Spleen (tissue), 7 donors: ENCODE measurements around the gene HAGH.

Experiments
- POLR2A ChIP-seq, 3 donors: fragments of 450-650 bp; IDR thresholded peaks; one replicate each; pipeline ENCODE4 v1.5.1; 2017; ENCODE audit warnings: antibody characterized with exemption in 3 of 3, mild to moderate bottlenecking in 1 of 3
- POLR2AphosphoS5 ChIP-seq, 3 donors: sonication (generic); formaldehyde crosslinking; IDR thresholded peaks; one replicate each; pipeline ENCODE4 v1.5.1; 2017; ENCODE audit warnings: antibody characterized with exemption in 3 of 3
- TF ChIP-seq, protein P1 (sequence below), 11 experiments: fragments of 200-600 bp in 7 of 11; fragments of 450-650 bp in 4 of 11; sonication (generic) in 4 of 11; IDR thresholded peaks in 8 of 11; conservative IDR thresholded peaks in 3 of 11; 1 replicate in 7 of 11; 2 replicates in 4 of 11; pipeline versions ENCODE4 v1.4.0 to v1.8.0; 2016 to 2021; ENCODE audit warnings: antibody characterized with exemption in 11 of 11, inconsistent platforms in 4 of 11, mild to moderate bottlenecking in 1 of 11
- donor health status: DM: no; HTN: no; CAD: no; lungs with moderate emphysema.
- donor health status: DM: no; HTN: no; CAD: no.
- donor health status: DM: no; HTN: no; CAD: no.

DNA sequence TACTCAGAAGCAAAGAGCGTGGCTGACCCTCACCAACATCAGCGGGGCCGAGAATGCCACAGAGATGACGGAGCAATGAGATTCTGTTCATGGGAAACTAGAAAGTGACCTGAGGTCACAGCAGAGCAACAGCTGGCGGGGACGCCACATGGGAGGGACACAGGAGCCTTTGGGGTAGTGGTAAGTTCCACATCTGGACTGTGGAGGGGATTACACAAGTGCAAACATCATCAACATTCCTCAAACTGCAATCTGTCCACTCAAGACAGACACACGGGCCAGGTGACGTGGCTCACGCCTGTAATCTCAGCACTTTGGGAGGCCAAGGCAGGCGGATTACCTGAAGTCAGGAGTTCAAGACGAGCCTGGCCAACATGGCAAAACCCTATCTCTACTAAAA lies 11.2 kb downstream of the HAGH start:
- TF ChIP-seq, protein P1, sequence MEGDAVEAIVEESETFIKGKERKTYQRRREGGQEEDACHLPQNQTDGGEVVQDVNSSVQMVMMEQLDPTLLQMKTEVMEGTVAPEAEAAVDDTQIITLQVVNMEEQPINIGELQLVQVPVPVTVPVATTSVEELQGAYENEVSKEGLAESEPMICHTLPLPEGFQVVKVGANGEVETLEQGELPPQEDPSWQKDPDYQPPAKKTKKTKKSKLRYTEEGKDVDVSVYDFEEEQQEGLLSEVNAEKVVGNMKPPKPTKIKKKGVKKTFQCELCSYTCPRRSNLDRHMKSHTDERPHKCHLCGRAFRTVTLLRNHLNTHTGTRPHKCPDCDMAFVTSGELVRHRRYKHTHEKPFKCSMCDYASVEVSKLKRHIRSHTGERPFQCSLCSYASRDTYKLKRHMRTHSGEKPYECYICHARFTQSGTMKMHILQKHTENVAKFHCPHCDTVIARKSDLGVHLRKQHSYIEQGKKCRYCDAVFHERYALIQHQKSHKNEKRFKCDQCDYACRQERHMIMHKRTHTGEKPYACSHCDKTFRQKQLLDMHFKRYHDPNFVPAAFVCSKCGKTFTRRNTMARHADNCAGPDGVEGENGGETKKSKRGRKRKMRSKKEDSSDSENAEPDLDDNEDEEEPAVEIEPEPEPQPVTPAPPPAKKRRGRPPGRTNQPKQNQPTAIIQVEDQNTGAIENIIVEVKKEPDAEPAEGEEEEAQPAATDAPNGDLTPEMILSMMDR (IDR thresholded peaks at IDR 0.05 in 8 of 11, conservative IDR thresholded peaks at IDR 0.05 in 3 of 11) = no peak
- TF ChIP-seq POLR2AphosphoS5 (IDR thresholded peaks at IDR 0.05) (no peak), POLR2A (IDR thresholded peaks at IDR 0.05) (no peak)
